Smooth muscle cell (in vitro differentiated cells): Measurements from ENCODE around the gene ENTPD7. TPM values are rescaled to one million over a fixed set of nuclear protein-coding genes. Genes with fewer than 3 reads are reported as not detected.

Source experiments
- DNase-seq: peaks from one replicate; lab custom pipeline; 2025; ENCODE audit not compliant: unreplicated experiment; lab: John Stamatoyannopoulos, UW
- H2AFZ ChIP-seq: fragments of 200-600 bp; sonication (generic); 2 replicates; pipeline ENCODE4 v1.6.0; 2016; ENCODE audit warnings: antibody characterized with exemption, low read depth, mild to moderate bottlenecking
- H3F3A ChIP-seq: fragments of 200-600 bp; sonication (generic); 2 replicates; pipeline ENCODE4 v1.6.0; 2017; ENCODE audit warnings: antibody characterized with exemption, low read depth
- H3K27ac ChIP-seq: fragments of 200-600 bp; sonication (generic); 2 replicates; pipeline ENCODE4 v1.5.1; 2016; ENCODE audit warnings: low read depth, mild to moderate bottlenecking
- H3K27me3 ChIP-seq: fragments of 200-600 bp; sonication (generic); 2 replicates; pipeline ENCODE4 v1.6.1; 2016; ENCODE audit warnings: low read depth, mild to moderate bottlenecking
- H3K36me3 ChIP-seq: fragments of 200-600 bp; sonication (generic); 2 replicates; pipeline ENCODE4 v1.5.1; 2016; ENCODE audit warnings: low read depth
- H3K4me1 ChIP-seq: fragments of 200-600 bp; sonication (generic); 2 replicates; pipeline ENCODE4 v1.5.1; 2016; ENCODE audit warnings: low read depth
- H3K4me2 ChIP-seq: fragments of 200-600 bp; sonication (generic); 2 replicates; pipeline ENCODE4 v1.6.0; 2016; ENCODE audit warnings: mild to moderate bottlenecking
- H3K4me3 ChIP-seq: fragments of 200-600 bp; sonication (generic); 2 replicates; pipeline ENCODE4 v1.5.1; 2016; ENCODE audit warnings: mild to moderate bottlenecking
- H3K79me2 ChIP-seq: fragments of 200-600 bp; sonication (generic); 2 replicates; pipeline ENCODE4 v1.6.0; 2016; ENCODE audit warnings: low read depth, mild to moderate bottlenecking
- H3K9ac ChIP-seq: fragments of 200-600 bp; sonication (generic); 2 replicates; pipeline ENCODE4 v1.6.0; 2016; ENCODE audit warnings: low read depth
- H3K9me3 ChIP-seq: fragments of 200-600 bp; sonication (generic); replicated peaks from 2 replicates; pipeline ENCODE4 v1.5.1; 2016; ENCODE audit warnings: low read depth
- H4K20me1 ChIP-seq: fragments of 200-600 bp; sonication (generic); 2 replicates; pipeline ENCODE4 v1.6.0; 2016; ENCODE audit warnings: low read depth
- WGBS: methylation state at CpG from one replicate; pipeline ENCODE4 v1.1.7; 2016; ENCODE audit warnings: low lambda C conversion rate; 5-methylcytosine and 5-hydroxymethylcytosine counted together
- polyA plus RNA-seq: library from polyadenylated mRNA; unstranded; fragments of >200 nt; fragmentation: Nextera tagmentation; extraction: Ambion mirVana; gene quantifications from 2 replicates; pipeline ENCODE4 v1.2.1, GENCODE V29; 2016
- total RNA-seq: library from RNA; depleted of rRNA; stranded (reverse); fragments of >200 nt; gene quantifications from 2 replicates; pipeline ENCODE4 v1.2.3, GENCODE V29; 2014
- TF ChIP-seq, protein P1 (sequence below): fragments of 200-600 bp; sonication (generic); IDR thresholded peaks from 2 replicates; pipeline ENCODE4 v1.5.1; 2017; ENCODE audit warnings: borderline replicate concordance, mild to moderate bottlenecking, antibody characterized with exemption; ENCODE audit not compliant: insufficient read depth, poor library complexity, severe bottlenecking

ENTPD7 gene
- total and polyA plus RNA-seq, 2 experiments from 2014 or later, result 7.5 to 39.9 TPM

GRCh38 chr10:99709480-99710229 lies 50.3 kb downstream of the ENTPD7 start:
- no peak overlapping the region for H3K4me2 ChIP-seq
- no peak for DNase-seq
- peaks cover 25% of the 10 kb centered on the region for H4K20me1 ChIP-seq
- no peak overlapping the region for H3K4me3 ChIP-seq
- no peak overlapping the region for H3K9ac ChIP-seq
- WGBS, result 60% methylated on average over 4 of the region's 4 CpGs
- no peaks in the 10 kb centered on the region for H3F3A ChIP-seq
- no peaks in the 10 kb centered on the region for H3K27me3 ChIP-seq
- TF ChIP-seq, protein P1, sequence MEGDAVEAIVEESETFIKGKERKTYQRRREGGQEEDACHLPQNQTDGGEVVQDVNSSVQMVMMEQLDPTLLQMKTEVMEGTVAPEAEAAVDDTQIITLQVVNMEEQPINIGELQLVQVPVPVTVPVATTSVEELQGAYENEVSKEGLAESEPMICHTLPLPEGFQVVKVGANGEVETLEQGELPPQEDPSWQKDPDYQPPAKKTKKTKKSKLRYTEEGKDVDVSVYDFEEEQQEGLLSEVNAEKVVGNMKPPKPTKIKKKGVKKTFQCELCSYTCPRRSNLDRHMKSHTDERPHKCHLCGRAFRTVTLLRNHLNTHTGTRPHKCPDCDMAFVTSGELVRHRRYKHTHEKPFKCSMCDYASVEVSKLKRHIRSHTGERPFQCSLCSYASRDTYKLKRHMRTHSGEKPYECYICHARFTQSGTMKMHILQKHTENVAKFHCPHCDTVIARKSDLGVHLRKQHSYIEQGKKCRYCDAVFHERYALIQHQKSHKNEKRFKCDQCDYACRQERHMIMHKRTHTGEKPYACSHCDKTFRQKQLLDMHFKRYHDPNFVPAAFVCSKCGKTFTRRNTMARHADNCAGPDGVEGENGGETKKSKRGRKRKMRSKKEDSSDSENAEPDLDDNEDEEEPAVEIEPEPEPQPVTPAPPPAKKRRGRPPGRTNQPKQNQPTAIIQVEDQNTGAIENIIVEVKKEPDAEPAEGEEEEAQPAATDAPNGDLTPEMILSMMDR, result no peak
- H3K36me3 ChIP-seq, result peaks cover 23% of the 10 kb centered on the region
- peak overlapping the region; percentile 35 for H3K27ac ChIP-seq
- H3K4me1 ChIP-seq, result no peaks in the 10 kb centered on the region
- H3K9me3 ChIP-seq, result no peaks in the 10 kb centered on the region
- no peak overlapping the region for H2AFZ ChIP-seq
- no peaks in the 10 kb centered on the region for H3K79me2 ChIP-seq

DNA sequence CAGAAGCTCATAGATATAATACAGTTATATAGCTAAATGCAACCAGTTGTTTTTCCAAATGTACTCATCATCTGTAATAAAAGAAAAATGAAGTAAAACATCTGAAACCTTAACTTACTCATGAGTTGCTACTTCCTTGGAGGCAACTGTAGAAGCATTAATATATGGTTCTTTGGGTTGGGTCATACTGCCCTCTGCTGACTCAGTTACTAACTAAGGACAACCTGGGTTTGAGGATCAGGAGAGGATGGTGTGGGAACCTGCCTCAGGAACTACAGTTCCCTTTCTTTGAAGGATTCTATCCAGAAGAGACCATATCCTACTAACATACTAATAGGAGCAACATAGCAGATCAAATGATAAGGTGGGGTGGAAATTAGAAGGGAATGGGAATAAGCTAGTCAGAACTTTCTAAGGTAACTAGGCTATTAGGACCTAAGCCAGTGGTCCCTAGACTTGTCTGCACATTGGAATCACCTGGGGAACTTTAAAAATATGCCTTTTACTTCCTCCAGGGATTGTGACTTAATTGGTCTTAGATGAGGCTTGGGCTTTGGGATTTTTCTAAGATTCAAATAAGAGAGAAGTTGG lies 51.9 kb downstream of the ENTPD7 start:
- H3K9me3 ChIP-seq, result no peaks in the 10 kb centered on the region
- no peaks in the 10 kb centered on the region for H3F3A ChIP-seq
- no peaks in the 10 kb centered on the region for H3K27me3 ChIP-seq
- no peak overlapping the region for H3K4me3 ChIP-seq
- no peak for DNase-seq
- H3K4me2 ChIP-seq, result no peak overlapping the region
- H3K27ac ChIP-seq, result no peak overlapping the region
- TF ChIP-seq, protein P1, result peak; percentile 35
- no peaks in the 10 kb centered on the region for H3K4me1 ChIP-seq
- no peak overlapping the region for H3K9ac ChIP-seq
- H2AFZ ChIP-seq, result no peak overlapping the region
- peaks cover 13% of the 10 kb centered on the region for H3K36me3 ChIP-seq
- H3K79me2 ChIP-seq, result no peaks in the 10 kb centered on the region
- peaks cover 26% of the 10 kb centered on the region for H4K20me1 ChIP-seq

- no peaks in the 10 kb centered on the region for H3K27me3 ChIP-seq
- peaks cover 4% of the 10 kb centered on the region for H3K36me3 ChIP-seq
- H3K27ac ChIP-seq, result no peak overlapping the region
- no peak overlapping the region for H3K4me3 ChIP-seq
- no peaks in the 10 kb centered on the region for H3K4me1 ChIP-seq
- H3K4me2 ChIP-seq, result no peak overlapping the region
- H3K9ac ChIP-seq, result no peak overlapping the region
- 95% methylated on average over 5 of the region's 5 CpGs for WGBS
- H3K79me2 ChIP-seq, result no peaks in the 10 kb centered on the region
- H3K9me3 ChIP-seq, result no peaks in the 10 kb centered on the region
- no peak for DNase-seq
- H2AFZ ChIP-seq, result no peak overlapping the region
- TF ChIP-seq, protein P1, result no peak
- H4K20me1 ChIP-seq, result peaks cover 14% of the 10 kb centered on the region
- no peaks in the 10 kb centered on the region for H3F3A ChIP-seq
Observed at GRCh38 chr10:99714446-99714845, 55.1 kb downstream of the ENTPD7 start.
